ENCODE data around the gene MMEL1.

MMEL1 gene

GRCh38 chr1:2612591-2613365 is 20.0 kb downstream of the MMEL1 start:
- H3K4me3 ChIP-seq (replicated peaks; ENCODE audit: insufficient read depth, low read length) = no peak overlapping the region
- no peaks in the 10 kb centered on the region for H3K27me3 ChIP-seq (ENCODE audit: insufficient read depth, poor library complexity, severe bottlenecking)
- TF ChIP-seq CTCF (IDR thresholded peaks at IDR 0.05; ENCODE audit: insufficient read depth, low read length) (no peak), REST (IDR thresholded peaks at IDR 0.05; ENCODE audit: insufficient replicate concordance, low read depth) (no peak)
- H3K27ac ChIP-seq (replicated peaks) = no peak overlapping the region
- DNase-seq (ENCODE audit: low read depth in 1 of 2, low spot score in 1 of 2) = no peak

- Histone ChIP-seq H3K27ac (replicated peaks) (no peak overlapping the region), H3K27me3 (ENCODE audit: insufficient read depth, poor library complexity, severe bottlenecking) (no peaks in the 10 kb centered on the region), H3K4me3 (replicated peaks; ENCODE audit: insufficient read depth, low read length) (no peak overlapping the region)
- no peak for DNase-seq (ENCODE audit: low read depth in 1 of 2, low spot score in 1 of 2)
- no peak for TF ChIP-seq GABPA (IDR thresholded peaks at IDR 0.05; ENCODE audit: low read depth)
- no peak for TF ChIP-seq SPI1 (IDR thresholded peaks at IDR 0.05; ENCODE audit: borderline replicate concordance, low read depth)
- no peak for TF ChIP-seq REST (IDR thresholded peaks at IDR 0.05; ENCODE audit: insufficient replicate concordance, low read depth)
- no peak for TF ChIP-seq CTCF (IDR thresholded peaks at IDR 0.05; ENCODE audit: insufficient read depth, low read length)
- no peak for TF ChIP-seq POLR2AphosphoS5 (IDR thresholded peaks at IDR 0.05; ENCODE audit: low read depth)
These were observed 21.0 kb downstream of the MMEL1 start for GRCh38 chr1:2611621-2612437.

- H3K27ac ChIP-seq (replicated peaks) = no peak overlapping the region
- H3K27me3 ChIP-seq (ENCODE audit: insufficient read depth, poor library complexity, severe bottlenecking) = no peaks in the 10 kb centered on the region
- TF ChIP-seq GABPA (IDR thresholded peaks at IDR 0.05; ENCODE audit: low read depth) (no peak), SPI1 (IDR thresholded peaks at IDR 0.05; ENCODE audit: borderline replicate concordance, low read depth) (no peak), CTCF (IDR thresholded peaks at IDR 0.05; ENCODE audit: insufficient read depth, low read length) (no peak), REST (IDR thresholded peaks at IDR 0.05; ENCODE audit: insufficient replicate concordance, low read depth) (no peak), POLR2AphosphoS5 (IDR thresholded peaks at IDR 0.05; ENCODE audit: low read depth) (no peak)
- H3K4me3 ChIP-seq (replicated peaks; ENCODE audit: insufficient read depth, low read length) = no peak overlapping the region
- DNase-seq (ENCODE audit: low read depth in 1 of 2, low spot score in 1 of 2) = no peak
These were observed 21.8 kb downstream of the MMEL1 start for GRCh38 chr1:2611031-2611501.
